ENCODE results near the gene KERA.
A peak's percentile ranks its signal among the peaks of the same experiment; 100 is the strongest.

The KERA gene

DNA sequence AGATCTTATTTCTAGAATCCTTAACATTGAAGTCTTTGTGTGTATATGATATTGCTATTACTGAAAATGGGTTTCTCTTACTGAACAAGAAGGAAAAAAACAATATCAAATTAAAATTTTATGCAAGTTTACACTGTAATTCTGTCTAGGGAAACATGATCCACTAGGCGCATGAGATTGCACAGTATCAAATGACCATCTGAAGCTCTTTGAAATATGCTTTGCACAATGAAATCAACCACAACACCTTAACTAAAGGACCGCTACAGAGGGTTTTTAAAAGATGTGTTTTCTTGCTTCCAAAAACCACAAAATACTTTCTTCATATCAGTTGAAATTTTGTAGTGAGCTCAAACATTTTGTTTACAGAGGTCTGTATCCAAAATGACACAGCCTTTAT, 15.1 kb upstream of the KERA start:
- no peak for DNase-seq

DNA sequence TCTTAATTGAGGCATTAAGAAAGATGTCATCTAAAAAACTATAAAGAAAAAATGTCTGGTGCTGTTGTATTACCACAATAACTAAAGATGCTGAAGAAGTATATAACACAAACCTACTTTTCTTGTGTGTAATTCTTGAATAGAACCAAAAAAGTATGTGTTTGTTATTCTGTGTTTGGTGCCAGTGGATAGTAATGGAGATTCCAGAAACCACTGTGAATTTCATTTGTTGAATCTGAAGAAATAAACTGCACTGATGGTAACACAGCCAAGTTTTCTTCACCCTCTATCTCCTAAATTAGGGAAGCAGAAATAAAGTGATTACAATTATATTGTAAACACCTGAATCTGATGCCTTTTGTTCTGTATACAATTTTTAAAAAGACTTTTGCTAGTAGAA, 13.1 kb upstream of the KERA start:
- no peak for DNase-seq

DNA sequence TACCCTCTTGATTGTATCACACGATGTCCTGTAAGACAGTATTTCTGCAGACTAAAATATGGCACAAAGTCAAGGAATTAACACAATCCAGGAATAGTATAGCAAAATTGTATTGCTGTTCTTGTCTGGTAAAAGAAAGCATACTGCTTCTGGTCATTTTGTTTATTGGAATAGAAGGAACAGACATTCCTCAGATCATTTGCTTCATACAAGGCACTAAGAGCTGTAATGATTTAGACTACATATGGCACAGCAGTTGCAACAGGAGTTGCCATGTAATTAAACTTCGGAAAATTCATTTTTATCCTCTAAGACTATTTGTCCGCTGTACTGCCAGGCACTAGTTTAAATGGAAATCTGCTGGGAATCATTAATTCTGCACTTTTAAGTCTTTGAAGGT, 7.6 kb upstream of the KERA start:
- DNase-seq = no peak

GRCh38 chr12:91064640-91065039, 6.8 kb upstream of the KERA start:
- no peak for DNase-seq

GRCh38 chr12:91061091-91061490, 3.3 kb upstream of the KERA start:
- DNase-seq = no peak

DNA sequence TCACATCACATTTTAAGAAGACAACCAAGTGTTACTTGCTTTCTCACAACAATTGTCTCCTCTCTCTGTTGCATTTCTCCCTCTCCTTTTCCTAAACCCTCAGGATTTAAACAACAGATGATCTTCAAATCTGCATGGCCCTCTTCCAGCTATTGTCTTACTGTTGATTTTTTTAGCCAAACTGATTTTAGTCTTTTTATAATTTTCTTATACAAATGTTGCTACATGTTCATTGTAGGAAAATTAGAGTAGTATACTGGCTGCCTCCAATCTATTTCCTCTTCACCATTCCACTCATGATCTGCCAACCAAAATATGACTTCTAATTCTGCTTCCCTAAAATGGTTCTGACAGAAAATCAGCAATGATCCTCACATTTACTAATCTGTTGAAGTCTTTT, 1.4 kb upstream of the KERA start:
- DNase-seq = no peak

DNA sequence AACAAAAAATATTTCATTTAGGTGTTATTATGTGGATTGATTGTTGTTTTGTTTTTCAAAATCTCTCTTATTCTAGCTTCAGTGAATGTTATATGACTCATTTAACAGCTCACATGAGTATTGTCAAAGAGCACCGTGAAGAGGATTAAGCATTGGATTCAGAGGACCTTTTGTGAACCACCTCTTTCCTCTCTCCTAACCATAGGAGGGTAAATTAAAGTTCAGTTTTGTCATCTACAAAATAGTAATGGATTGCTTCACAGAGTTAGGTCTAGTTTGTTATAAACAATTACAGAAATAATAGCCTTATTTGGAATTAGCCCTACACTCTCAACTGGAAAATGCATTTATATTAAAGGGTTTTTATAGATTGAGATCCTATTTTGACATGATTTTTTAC, 962 bp upstream of the KERA start:
- DNase-seq = no peak

DNA sequence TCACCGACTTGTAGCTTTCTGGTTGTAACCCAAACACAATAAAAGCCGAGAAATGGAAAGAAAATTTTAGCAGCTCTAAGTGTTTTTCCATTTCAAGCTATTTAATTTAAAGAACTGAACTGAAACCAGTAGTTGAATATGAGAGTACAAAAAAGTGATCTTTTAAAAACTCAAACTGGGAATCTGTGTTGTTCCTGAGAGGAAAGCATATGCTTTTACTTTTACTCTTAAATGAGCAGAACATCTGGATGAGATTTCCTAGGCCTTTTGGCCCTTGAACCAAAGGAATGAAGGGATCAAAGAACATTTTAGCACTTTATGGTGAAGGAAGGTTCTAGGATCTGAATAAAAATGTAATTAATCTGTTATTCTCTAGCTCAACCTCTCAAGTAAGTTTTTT, 1.3 kb downstream of the KERA start:
- no peak for DNase-seq

DNA sequence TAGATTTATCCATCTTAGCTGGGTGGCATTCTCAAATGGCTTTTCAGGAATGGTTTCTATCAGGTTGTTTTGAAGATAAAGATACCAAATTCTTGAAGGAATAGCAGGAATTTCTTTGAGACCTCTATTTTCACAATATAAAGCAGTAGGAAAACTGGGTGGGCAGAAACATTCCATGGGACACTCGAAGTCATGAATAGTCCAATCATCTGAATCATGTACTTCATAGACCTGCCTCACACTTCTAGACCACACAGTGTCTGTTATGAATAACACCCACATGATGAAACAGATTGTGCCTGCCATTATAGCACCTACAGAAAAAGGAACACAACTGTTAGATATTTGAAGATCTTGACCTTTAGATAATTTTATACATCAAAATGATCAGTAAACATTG, 1.8 kb downstream of the KERA start:
- no peak for DNase-seq

DNA sequence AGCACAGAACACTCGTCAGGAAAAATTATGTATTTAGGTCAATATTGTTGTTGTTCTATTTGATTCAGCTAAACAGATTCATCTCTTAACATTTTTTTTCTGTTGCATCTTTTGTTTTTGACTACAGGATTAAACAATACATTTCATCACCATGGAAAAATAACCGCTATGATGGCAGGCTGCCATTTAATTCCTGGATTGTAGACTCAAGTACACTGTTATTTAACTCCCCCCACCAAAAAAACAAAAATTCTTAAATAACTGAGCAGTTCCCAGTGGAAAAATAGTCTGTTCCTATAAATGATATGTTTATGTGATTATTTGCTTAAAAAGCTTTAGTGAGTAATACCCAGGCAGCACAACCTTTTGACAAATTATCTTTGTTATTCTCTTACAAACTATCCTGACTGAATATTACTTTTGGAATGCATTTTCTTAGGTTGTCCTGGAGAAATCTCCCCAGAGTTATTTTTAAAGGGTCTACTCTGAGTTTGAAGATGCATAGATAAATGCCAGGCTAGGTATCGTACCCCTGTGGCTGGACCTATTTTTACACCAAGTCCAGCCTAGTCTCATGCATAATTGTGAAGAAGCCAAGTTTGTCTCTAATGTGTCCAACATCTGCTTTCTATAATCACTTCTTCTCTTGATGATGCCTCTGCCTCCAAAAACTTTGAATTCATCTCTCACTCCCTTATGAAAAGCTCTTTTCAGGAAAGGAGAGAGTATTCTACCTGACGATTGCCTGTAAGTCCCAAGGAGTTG, 3.7 kb downstream of the KERA start:
- peak; percentile 17 for DNase-seq

- no peak for DNase-seq
Measured at GRCh38 chr12:91052026-91052425, 5.8 kb downstream of the KERA start.

- no peak for DNase-seq
Measured at GRCh38 chr12:91044586-91044985, 13.2 kb downstream of the KERA start.

DNA sequence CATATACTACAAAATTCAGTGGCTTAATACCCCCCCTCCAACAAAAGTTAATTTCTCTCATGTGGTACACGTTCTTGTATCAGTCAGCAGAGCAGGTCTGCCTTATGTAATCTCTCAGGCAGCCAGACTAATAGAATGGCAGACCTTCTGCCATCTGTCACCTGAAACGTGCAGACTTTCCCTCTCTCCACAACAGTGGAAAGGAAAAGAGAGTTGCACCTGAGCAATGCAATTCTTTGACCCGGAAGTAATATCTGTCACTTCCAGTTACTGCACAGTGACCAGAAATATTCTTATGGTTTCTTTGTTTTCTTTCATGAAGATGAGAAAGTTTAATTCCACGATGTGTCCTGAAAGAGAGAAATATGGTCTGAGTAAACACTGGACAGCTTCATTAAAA, 14.4 kb downstream of the KERA start:
- no peak for DNase-seq

DNA sequence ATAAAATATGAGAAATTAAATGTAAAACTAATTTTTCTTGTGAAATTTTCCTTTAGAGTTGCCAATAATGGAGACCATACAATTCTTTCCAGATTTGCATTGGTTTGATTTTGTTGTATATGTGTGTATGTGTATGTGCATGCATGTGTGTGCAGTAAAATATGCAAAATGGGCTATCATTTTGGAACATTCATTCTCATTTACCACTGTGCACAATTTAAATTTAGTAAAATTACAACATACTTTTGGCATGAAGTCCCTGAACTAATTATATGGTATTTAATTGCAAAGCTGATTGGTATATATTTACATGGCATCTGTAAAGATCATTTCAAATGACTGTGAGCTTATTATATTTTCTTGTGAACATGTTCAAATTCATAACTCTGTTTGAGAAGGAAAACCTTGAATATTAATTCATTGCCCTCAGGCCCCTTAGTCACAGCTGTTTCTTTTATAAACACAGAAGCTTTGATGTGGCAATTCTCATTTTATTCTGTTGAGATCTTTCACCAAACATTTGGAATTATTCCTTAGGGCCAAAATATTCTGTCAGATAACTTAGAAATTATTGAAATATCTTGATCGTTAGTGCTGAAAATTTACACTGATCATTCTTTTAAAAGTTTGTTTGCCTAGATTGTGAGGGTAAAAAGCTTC, 17.6 kb downstream of the KERA start:
- no peak for DNase-seq

GRCh38 chr12:91037276-91037675, 20.5 kb downstream of the KERA start:
- DNase-seq = no peak

- no peak for DNase-seq
Measured at GRCh38 chr12:91033251-91033650, 24.6 kb downstream of the KERA start.

GRCh38 chr12:91023326-91024004, 34.4 kb downstream of the KERA start:
- no peak for DNase-seq

DNA sequence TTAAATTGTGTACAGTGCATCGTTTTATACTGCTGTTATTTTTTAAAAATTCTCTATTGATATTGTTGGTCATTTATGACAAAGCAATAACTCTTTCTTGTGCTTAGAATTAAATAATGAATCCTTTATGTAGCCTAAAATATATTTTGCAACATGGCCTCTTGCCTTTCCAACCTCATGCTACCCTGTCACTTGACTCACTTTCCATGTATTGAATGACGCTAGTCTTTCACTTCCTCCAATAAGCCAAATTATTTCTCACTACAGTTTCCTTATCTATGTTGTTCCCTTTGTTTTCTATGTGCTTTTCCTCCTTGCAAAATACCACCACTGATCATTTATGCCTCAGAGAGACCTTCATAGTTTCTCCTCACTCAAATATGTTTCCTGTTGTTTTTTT, 36.7 kb downstream of the KERA start:
- DNase-seq = no peak

GRCh38 chr12:91019455-91019854, 38.4 kb downstream of the KERA start:
- no peak for DNase-seq

GRCh38 chr12:91017511-91018263, 40.1 kb downstream of the KERA start:
- DNase-seq = no peak

GRCh38 chr12:91017043-91017442, 40.8 kb downstream of the KERA start:
- no peak for DNase-seq

GRCh38 chr12:91009319-91009950, 48.4 kb downstream of the KERA start:
- no peak for DNase-seq
